GM23338 (cell line): ENCODE data around the gene MMP15. TPM values are rescaled to one million over a fixed set of nuclear protein-coding genes. Genes with fewer than 3 reads are reported as not detected.

Experiments used
- ATAC-seq: fragments of 200-7000 bp; cut with Tn5 transposase; 3 replicates; pipeline ENCODE4 v1.9.1; 2020
- DNase-seq: peaks from one replicate; pipeline ENCODE4 v3.0.0-alpha.2; 2015; ENCODE audit warnings: low spot score
- H2AFZ ChIP-seq: fragments of 200-600 bp; sonication (generic); 2 replicates; pipeline ENCODE4 v1.8.0; 2016; ENCODE audit warnings: antibody characterized with exemption, mild to moderate bottlenecking, moderate library complexity
- H3F3A ChIP-seq: fragments of 200-600 bp; sonication (generic); replicated peaks from 2 replicates; pipeline ENCODE4 v1.8.0; 2017; ENCODE audit warnings: antibody characterized with exemption, mixed run types, low read depth
- H3K27ac ChIP-seq: fragments of 200-600 bp; sonication (generic); 2 replicates; pipeline ENCODE4 v1.6.1; 2016; ENCODE audit warnings: low read depth
- H3K27me3 ChIP-seq: fragments of 200-600 bp; sonication (generic); 2 replicates; pipeline ENCODE4 v1.8.0; 2016; ENCODE audit warnings: mild to moderate bottlenecking, mixed run types, moderate library complexity; ENCODE audit not compliant: insufficient read depth
- H3K36me3 ChIP-seq: fragments of 200-600 bp; sonication (generic); 2 replicates; pipeline ENCODE4 v1.8.0; 2016; ENCODE audit warnings: mild to moderate bottlenecking; ENCODE audit not compliant: insufficient read depth
- H3K4me1 ChIP-seq: fragments of 200-600 bp; sonication (generic); 2 replicates; pipeline ENCODE4 v1.8.0; 2016; ENCODE audit warnings: mild to moderate bottlenecking, moderate library complexity; ENCODE audit not compliant: insufficient read depth
- H3K4me2 ChIP-seq: fragments of 200-600 bp; sonication (generic); 2 replicates; pipeline ENCODE4 v1.7.1; 2017; ENCODE audit warnings: mixed run types
- H3K4me3 ChIP-seq: fragments of 200-600 bp; sonication (generic); 2 replicates; pipeline ENCODE4 v1.6.1; 2016; ENCODE audit warnings: mixed run types
- H3K79me2 ChIP-seq: fragments of 200-600 bp; sonication (generic); replicated peaks from 2 replicates; pipeline ENCODE4 v1.8.0; 2017; ENCODE audit warnings: mild to moderate bottlenecking; ENCODE audit not compliant: insufficient read depth
- H3K9me2 ChIP-seq: fragments of 200-600 bp; sonication (generic); 2 replicates; pipeline ENCODE4 v1.8.0; 2017; ENCODE audit not compliant: insufficient read depth
- H4K20me1 ChIP-seq: fragments of 200-600 bp; sonication (generic); replicated peaks from 2 replicates; pipeline ENCODE4 v1.8.0; 2017; ENCODE audit warnings: mild to moderate bottlenecking; ENCODE audit not compliant: insufficient read depth
- H3K27ac Mint-ChIP-seq: 2 replicates; pipeline ENCODE4 v1.8.0; 2020; ENCODE audit warnings: inconsistent platforms, mild to moderate bottlenecking, moderate library complexity, mixed read lengths
- H3K27me3 Mint-ChIP-seq: 3 replicates; pipeline ENCODE4 v1.8.0; 2022; ENCODE audit warnings: low read depth, mild to moderate bottlenecking, moderate library complexity, mixed read lengths, inconsistent platforms; ENCODE audit not compliant: insufficient read depth, poor library complexity
- H3K36me3 Mint-ChIP-seq: 3 replicates; pipeline ENCODE4 v1.8.0; 2021; ENCODE audit warnings: low read depth, mild to moderate bottlenecking, inconsistent platforms, moderate library complexity, mixed read lengths
- H3K4me1 Mint-ChIP-seq: 3 replicates; pipeline ENCODE4 v1.8.0; 2020; ENCODE audit warnings: mild to moderate bottlenecking, inconsistent platforms, mixed read lengths
- H3K4me3 Mint-ChIP-seq: 3 replicates; pipeline ENCODE4 v1.8.0; 2021; ENCODE audit warnings: moderate library complexity, mild to moderate bottlenecking, inconsistent platforms, mixed read lengths
- H3K9me3 Mint-ChIP-seq: 3 replicates; pipeline ENCODE4 v1.8.0; 2020; ENCODE audit warnings: moderate library complexity, mild to moderate bottlenecking, inconsistent platforms, mixed read lengths
- CREB1 ChIP-seq: fragments of 250-450 bp; sonication (Bioruptor Pico); IDR thresholded peaks from 2 replicates; pipeline ENCODE4 v1.5.0; 2020; ENCODE audit warnings: low read depth, mild to moderate bottlenecking, moderate library complexity
- CTCF ChIP-seq, 2 experiments: fragments of 200-600 bp in 1 of 2; sonication (generic) in 1 of 2; conservative IDR thresholded peaks; 2 replicates each; pipeline versions ENCODE4 v1.5.1 to v1.6.1; 2016 to 2017; ENCODE audit warnings: antibody characterized with exemption in 2 of 2, low read depth in 2 of 2, mild to moderate bottlenecking in 2 of 2, moderate library complexity in 1 of 2
- ETS1 ChIP-seq: IDR thresholded peaks from 2 replicates; pipeline ENCODE4 v1.6.1; 2016; ENCODE audit warnings: antibody characterized with exemption
- EZH2 ChIP-seq: fragments of 200-600 bp; sonication (generic); IDR thresholded peaks from one replicate; pipeline ENCODE4 v1.8.0; 2017; ENCODE audit warnings: antibody characterized with exemption, mild to moderate bottlenecking, low read depth; ENCODE audit not compliant: unreplicated experiment
- EZH2phosphoT487 ChIP-seq: fragments of 200-600 bp; sonication (generic); IDR thresholded peaks from one replicate; pipeline ENCODE4 v1.8.1; 2018; ENCODE audit warnings: antibody characterized with exemption; ENCODE audit not compliant: unreplicated experiment
- JUNB ChIP-seq: IDR thresholded peaks from one replicate; pipeline ENCODE4 v1.6.1; 2016; ENCODE audit warnings: antibody characterized with exemption; ENCODE audit not compliant: unreplicated experiment
- NANOG ChIP-seq: IDR thresholded peaks from 2 replicates; pipeline ENCODE4 v1.6.1; 2016; ENCODE audit warnings: antibody characterized with exemption, borderline replicate concordance
- POLR2AphosphoS5 ChIP-seq: IDR thresholded peaks from 2 replicates; pipeline ENCODE4 v1.6.1; 2016; ENCODE audit warnings: antibody characterized with exemption, low read depth
- REST ChIP-seq: IDR thresholded peaks from one replicate; pipeline ENCODE4 v1.6.1; 2018; ENCODE audit warnings: antibody characterized with exemption; ENCODE audit not compliant: unreplicated experiment
- STAT1 ChIP-seq: IDR thresholded peaks from one replicate; pipeline ENCODE4 v1.6.1; 2016; ENCODE audit warnings: antibody characterized with exemption; ENCODE audit not compliant: unreplicated experiment
- ZNF114 ChIP-seq: fragments of 250-450 bp; sonication (Bioruptor Pico); IDR thresholded peaks from 2 replicates; pipeline ENCODE4 v1.5.0; 2020; ENCODE audit warnings: mild to moderate bottlenecking, moderate library complexity
- ZNF331 ChIP-seq: fragments of 250-450 bp; sonication (Bioruptor Pico); IDR thresholded peaks from 2 replicates; pipeline ENCODE4 v1.5.0; 2020; ENCODE audit warnings: low read depth, mild to moderate bottlenecking, moderate library complexity
- ZNF462 ChIP-seq: fragments of 250-450 bp; sonication (Bioruptor Pico); IDR thresholded peaks from 2 replicates; pipeline ENCODE4 v1.5.0; 2020; ENCODE audit warnings: mild to moderate bottlenecking, moderate library complexity
- polyA plus RNA-seq: library from polyadenylated mRNA; unstranded; fragments of >200 nt; fragmentation: Nextera tagmentation; extraction: Ambion mirVana; gene quantifications from 2 replicates; pipeline ENCODE4 v1.2.1, GENCODE V29; 2016
- total RNA-seq: library from RNA; depleted of rRNA; stranded (reverse); fragments of >200 nt; shearing (Covaris generic); gene quantifications from 2 replicates; pipeline ENCODE4 v1.2.3, GENCODE V29; 2014

The MMP15 gene
- total and polyA plus RNA-seq, 2 experiments from 2014 or later = 10.9 to 79.1 TPM

- Histone ChIP-seq H3F3A (0 out of 2 replicates have a peak, but pooled peaks cover 2% of the 10 kb centered on the region), H3K4me2 (no peak overlapping the region), H3K79me2 (no peaks in the 10 kb centered on the region), H3K27me3 (no peaks in the 10 kb centered on the region), H3K4me3 (no peak overlapping the region), H2AFZ (no peak overlapping the region), H3K27ac (no peak overlapping the region), H3K4me1 (peaks cover 15% of the 10 kb centered on the region), H3K9me2 (no peaks in the 10 kb centered on the region), H3K36me3 (no peaks in the 10 kb centered on the region), H4K20me1 (no peaks in the 10 kb centered on the region)
- ATAC-seq = no peak
- peaks cover 9% of the 10 kb centered on the region; the same call in 2 of the 3 replicates for H3K9me3 Mint-ChIP-seq
- H3K27ac Mint-ChIP-seq = no peak overlapping the region
- peaks cover 13% of the 10 kb centered on the region for H3K27me3 Mint-ChIP-seq
- TF ChIP-seq EZH2phosphoT487 (no peak), EZH2 (no peak), CREB1 (CRISPR knock-in tag) (no peak), CTCF (conservative IDR thresholded peaks at IDR 0.05; ENCODE audit: low read depth in 2 of 2) (no peak), REST (no peak), ZNF114 (no peak), JUNB (no peak), NANOG (no peak), POLR2AphosphoS5 (no peak), ZNF331 (CRISPR knock-in tag) (no peak), ETS1 (no peak), ZNF462 (CRISPR knock-in tag) (no peak), STAT1 (no peak)
- DNase-seq = no peak
- H3K36me3 Mint-ChIP-seq = 0 out of 3 replicates have a peak, but pooled peaks cover 3% of the 10 kb centered on the region
- H3K4me1 Mint-ChIP-seq = peaks cover 16% of the 10 kb centered on the region
- no peak overlapping the region for H3K4me3 Mint-ChIP-seq
Measured at GRCh38 chr16:58049232-58050185, 24.0 kb downstream of the MMP15 start.
